ENCODE measurements around the gene ATL2.
A peak's percentile ranks its signal among the peaks of the same experiment; 100 is the strongest.
"Not testable (repeated sequence)": the region's sequence is repeated elsewhere in the genome, so short reads cannot be mapped to it uniquely, and the experiment has no call there.

ATL2 gene

GRCh38 chr2:38387887-38388286, 10.8 kb upstream of the ATL2 start:
- DNase-seq, result no peak

- no peak for DNase-seq
Measured at GRCh38 chr2:38386821-38387220, 9.7 kb upstream of the ATL2 start.

GRCh38 chr2:38386377-38386776, 9.3 kb upstream of the ATL2 start:
- DNase-seq, result no peak

- DNase-seq, result no peak
Measured at GRCh38 chr2:38384338-38384737, 7.3 kb upstream of the ATL2 start.

GRCh38 chr2:38383741-38384140, 6.7 kb upstream of the ATL2 start:
- DNase-seq, result not testable (repeated sequence)

GRCh38 chr2:38381381-38382143, 4.5 kb upstream of the ATL2 start:
- DNase-seq, result no peak

GRCh38 chr2:38380397-38381130, 3.5 kb upstream of the ATL2 start:
- peak; percentile 17 for DNase-seq

- peak; percentile 51 for DNase-seq
Measured at GRCh38 chr2:38376346-38377049, 575 bp downstream of the ATL2 start.

GRCh38 chr2:38375696-38376345, 1.3 kb downstream of the ATL2 start:
- peak; percentile 53 for DNase-seq

GRCh38 chr2:38374984-38375383, 2.1 kb downstream of the ATL2 start:
- DNase-seq, result no peak

GRCh38 chr2:38371235-38371634, 5.8 kb downstream of the ATL2 start:
- DNase-seq, result no peak

- no peak for DNase-seq
Measured at GRCh38 chr2:38370664-38371063, 6.4 kb downstream of the ATL2 start.

GRCh38 chr2:38362232-38362631, 14.8 kb downstream of the ATL2 start:
- DNase-seq, result no peak

- DNase-seq, result no peak
Measured at GRCh38 chr2:38360177-38360576, 16.9 kb downstream of the ATL2 start.

- no peak for DNase-seq
Measured at GRCh38 chr2:38353402-38353801, 23.7 kb downstream of the ATL2 start.

- DNase-seq, result no peak
Measured at GRCh38 chr2:38352336-38352735, 24.7 kb downstream of the ATL2 start.

GRCh38 chr2:38345323-38346038, 31.6 kb downstream of the ATL2 start:
- DNase-seq, result no peak

GRCh38 chr2:38344813-38345212, 32.3 kb downstream of the ATL2 start:
- no peak for DNase-seq

- DNase-seq, result no peak
Measured at GRCh38 chr2:38343212-38343611, 33.9 kb downstream of the ATL2 start.

GRCh38 chr2:38336621-38337020, 40.5 kb downstream of the ATL2 start:
- no peak for DNase-seq

GRCh38 chr2:38330754-38331153, 46.3 kb downstream of the ATL2 start:
- no peak for DNase-seq

- no peak for DNase-seq
Measured at GRCh38 chr2:38327580-38327979, 49.5 kb downstream of the ATL2 start.

- DNase-seq, result no peak
Measured at GRCh38 chr2:38323623-38324022, 53.5 kb downstream of the ATL2 start.
